ENCODE data around the gene PPP3CB.

DNA sequence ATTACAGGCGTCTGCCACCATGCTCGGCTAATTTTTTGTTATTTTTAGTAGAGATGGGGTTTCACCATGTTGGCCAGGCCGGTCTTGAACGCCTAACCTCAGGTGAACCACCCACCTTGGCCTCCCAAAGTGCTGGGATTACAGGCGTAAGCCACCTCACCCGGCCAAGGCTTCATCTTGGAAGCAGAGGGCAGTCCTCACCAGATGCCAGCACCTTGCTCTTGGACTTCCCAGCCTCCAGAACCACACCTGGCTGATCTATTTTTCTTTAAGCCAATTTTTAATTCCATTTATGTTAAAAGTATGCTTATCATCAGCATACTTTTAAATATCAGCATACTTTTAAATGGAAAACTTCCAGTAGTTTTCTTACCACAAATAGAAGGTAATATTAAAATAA, 94.2 kb downstream of the PPP3CB start:
- TF ChIP-seq POLR2A (IDR thresholded peaks at IDR 0.05; ENCODE audit: low read depth, low read length), result no peak
- no peak for TF ChIP-seq TAF1 (IDR thresholded peaks at IDR 0.05; ENCODE audit: low read depth, low read length)
- no peak for TF ChIP-seq SPI1 (IDR thresholded peaks at IDR 0.05; ENCODE audit: low read depth, low read length)
- no peak for TF ChIP-seq POLR2AphosphoS5 (IDR thresholded peaks at IDR 0.05; ENCODE audit: low read depth, low read length)
- TF ChIP-seq PAX5 (IDR thresholded peaks at IDR 0.05; ENCODE audit: insufficient read depth, low read length, severe bottlenecking), result no peak
- TF ChIP-seq POU2F2 (IDR thresholded peaks at IDR 0.05; ENCODE audit: low read depth, low read length), result no peak
